Adrenal gland (tissue), 12 donors: ENCODE measurements around the gene ARHGEF33. TPM values are rescaled to one million over a fixed set of nuclear protein-coding genes. Genes with fewer than 3 reads are reported as not detected.
A peak's percentile ranks its signal among the peaks of the same experiment; 100 is the strongest.

ENCODE experiments used
- DNase-seq, 7 donors: peaks; one replicate each; pipeline ENCODE4 v3.0.0-alpha.2; 2019 to 2020
- H3K27ac ChIP-seq, 5 donors: fragments of 200-600 bp; sonication (generic) in 4 of 5; 1 replicate in 3 of 5; 2 replicates in 2 of 5; pipeline versions ENCODE4 v1.5.1 to v1.8.0; 2016 to 2020; ENCODE audit warnings: mild to moderate bottlenecking in 1 of 5
- H3K27me3 ChIP-seq: fragments of 200-600 bp; 2 replicates; pipeline ENCODE4 v1.8.0; 2021
- H3K36me3 ChIP-seq, 2 donors: fragments of 200-600 bp; replicated peaks in 1 of 2; 1 replicate in 1 of 2; 2 replicates in 1 of 2; pipeline versions ENCODE4 v1.5.1 to v1.8.0; 2018 to 2022
- H3K4me1 ChIP-seq, 2 donors: fragments of 200-600 bp; replicated peaks in 1 of 2; 1 replicate in 1 of 2; 2 replicates in 1 of 2; pipeline versions ENCODE4 v1.5.1 to v1.8.0; 2018 to 2021
- H3K4me3 ChIP-seq, 4 donors: fragments of 200-600 bp; sonication (generic) in 3 of 4; one replicate each; pipeline ENCODE4 v1.5.1; 2016 to 2018
- H3K9me3 ChIP-seq, 3 donors: fragments of 200-600 bp; sonication (generic) in 1 of 3; replicated peaks in 1 of 3; 1 replicate in 2 of 3; 2 replicates in 1 of 3; pipeline versions ENCODE4 v1.5.1 to v1.8.0; 2016 to 2021
- CTCF ChIP-seq, 6 experiments: fragments of 450-650 bp in 4 of 6; fragments of 200-600 bp in 2 of 6; sonication (generic) in 1 of 6; IDR thresholded peaks; 1 replicate in 5 of 6; 2 replicates in 1 of 6; pipeline versions ENCODE4 v1.5.1 to v1.8.0; 2016 to 2021; ENCODE audit warnings: antibody characterized with exemption in 6 of 6, mild to moderate bottlenecking in 2 of 6, moderate library complexity in 1 of 6
- POLR2A ChIP-seq, 2 donors: fragments of 450-650 bp; IDR thresholded peaks; one replicate each; pipeline ENCODE4 v1.6.1; 2017; ENCODE audit warnings: antibody characterized with exemption in 2 of 2, mild to moderate bottlenecking in 2 of 2, moderate library complexity in 1 of 2
- WGBS, 4 donors: extraction: QIAGEN DNeasy Blood & Tissue Kit in 2 of 4; methylation state at CpG; one replicate each; pipeline versions ENCODE4 v1.1.5 to v1.1.7; 2013 to 2017; 5-methylcytosine and 5-hydroxymethylcytosine counted together
- intact Hi-C, 2 donors: fragments of 100-400 bp; cut with DNase I; formaldehyde crosslinking; loops; one replicate each; pipeline versions ENCODE4 v1.14.1 to v1.15.0; 2022 to 2023
- polyA plus RNA-seq, 3 donors: library from polyadenylated mRNA; stranded (reverse); fragments of 200-250 nt in 2 of 3; fragments of 350-450 nt in 1 of 3; fragmentation: Illumina TruSeq in 1 of 3; extraction: RNeasy Lipid Tissue Mini Kit (QIAGEN cat#74804) in 1 of 3; gene quantifications; one replicate each; pipeline ENCODE4 v1.2.3, GENCODE V29; 2013 to 2014
- total RNA-seq, 9 donors: library from RNA; depleted of rRNA in 4 of 9; stranded (reverse); fragments of >200 nt in 4 of 9; fragments of 120-200 nt in 1 of 9; fragmentation: NEBNext Ultra II Directional in 1 of 9; extraction: Animal tissue kit (Norgen Biotek cat#: 25700) in 1 of 9; gene quantifications; one replicate each; pipeline versions ENCODE4 v1.1.0 to v1.2.4, GENCODE V29; 2013 to 2023
- donor health status: healthy with polysubstance abuse.
- donor health status: Bipolar disorder and iron deficiency.
- donor health status: DM: yes; HTN: yes; CAD: no.
- donor health status: DM: no; HTN: no; CAD: no.
- donor health status: DM: no; HTN: no; CAD: no.
- donor health status: DM: yes; HTN: yes; CAD: no.

The ARHGEF33 gene
- total and polyA plus RNA-seq, 12 donors, result 0.49 to 8.3 (median 1.9) TPM

GRCh38 chr2:38898256-38898655, 8.6 kb downstream of the ARHGEF33 start:
- H3K27ac ChIP-seq, result no peak overlapping the region
- intact Hi-C loops, result no loop called here
- WGBS, 4 donors, result 83 to 88% (median 85%) methylated on average over 5 of the region's 5 CpGs
- no peak overlapping the region for H3K4me3 ChIP-seq
- H3K9me3 ChIP-seq, result no peaks in the 10 kb centered on the region
- TF ChIP-seq CTCF (IDR thresholded peaks at IDR 0.05) (no peak), POLR2A (IDR thresholded peaks at IDR 0.05) (no peak)
- H3K4me1 ChIP-seq, result no peaks in the 10 kb centered on the region
- no peaks in the 10 kb centered on the region for H3K27me3 ChIP-seq
- no peaks in the 10 kb centered on the region for H3K36me3 ChIP-seq
- DNase-seq, result no peak

- TF ChIP-seq CTCF (IDR thresholded peaks at IDR 0.05) (no peak), POLR2A (IDR thresholded peaks at IDR 0.05) (no peak)
- Histone ChIP-seq H3K27ac (no peak overlapping the region), H3K4me3 (no peak overlapping the region), H3K4me1 (no peaks in the 10 kb centered on the region), H3K9me3 (no peaks in the 10 kb centered on the region), H3K36me3 (no peaks in the 10 kb centered on the region), H3K27me3 (no peaks in the 10 kb centered on the region)
- intact Hi-C loops, result no loop called here
- no peak for DNase-seq
- WGBS, 4 donors, result 74 to 94% (median 78%) methylated on average over 1 of the region's 1 CpG
Observed at GRCh38 chr2:38900726-38901125, 11.1 kb downstream of the ARHGEF33 start.

- intact Hi-C loops, result no loop called here
- no peaks in the 10 kb centered on the region for H3K9me3 ChIP-seq
- DNase-seq, result no peak
- 84 to 100% (median 88%) methylated on average over 2 of the region's 2 CpGs for WGBS, 4 donors
- H3K27ac ChIP-seq, result no peak overlapping the region
- no peaks in the 10 kb centered on the region for H3K27me3 ChIP-seq
- no peak overlapping the region for H3K4me3 ChIP-seq
- no peak for TF ChIP-seq POLR2A (IDR thresholded peaks at IDR 0.05)
- H3K4me1 ChIP-seq, result peaks cover 12 to 15% of the 10 kb centered on the region in 2 donors
- no peaks in the 10 kb centered on the region for H3K36me3 ChIP-seq
Observed at GRCh38 chr2:38905251-38905650, 15.6 kb downstream of the ARHGEF33 start.

- no peak for TF ChIP-seq CTCF (IDR thresholded peaks at IDR 0.05)
- H3K36me3 ChIP-seq, result no peaks in the 10 kb centered on the region
- DNase-seq, result no peak
- peaks cover 15 to 17% of the 10 kb centered on the region in 2 donors for H3K4me1 ChIP-seq
- no peak overlapping the region for H3K4me3 ChIP-seq
- intact Hi-C loops, result no loop called here
- peak overlapping the region in 4 of 5 donors; percentile 8 to 73 (median 36) for H3K27ac ChIP-seq
- H3K9me3 ChIP-seq, result no peaks in the 10 kb centered on the region
- no peaks in the 10 kb centered on the region for H3K27me3 ChIP-seq
- WGBS, 4 donors, result 66 to 91% (median 70%) methylated on average over 1 of the region's 1 CpG
Observed at GRCh38 chr2:38907242-38907641, 17.6 kb downstream of the ARHGEF33 start.

GRCh38 chr2:38907743-38908562, 18.3 kb downstream of the ARHGEF33 start:
- Histone ChIP-seq H3K27me3 (no peaks in the 10 kb centered on the region), H3K9me3 (no peaks in the 10 kb centered on the region), H3K4me3 (no peak overlapping the region), H3K36me3 (no peaks in the 10 kb centered on the region), H3K4me1 (peaks cover 15 to 24% of the 10 kb centered on the region in 2 donors), H3K27ac (peak overlapping the region; percentile 33 to 73 (median 56))
- no peak for TF ChIP-seq POLR2A (IDR thresholded peaks at IDR 0.05)
- peak; percentile 45 to 72 (median 65) for DNase-seq
- 26 to 57% (median 41%) methylated on average over 2 of the region's 2 CpGs for WGBS, 4 donors
- intact Hi-C loops, result no loop called here
